ENCODE data around the gene VTI1A.

DNA sequence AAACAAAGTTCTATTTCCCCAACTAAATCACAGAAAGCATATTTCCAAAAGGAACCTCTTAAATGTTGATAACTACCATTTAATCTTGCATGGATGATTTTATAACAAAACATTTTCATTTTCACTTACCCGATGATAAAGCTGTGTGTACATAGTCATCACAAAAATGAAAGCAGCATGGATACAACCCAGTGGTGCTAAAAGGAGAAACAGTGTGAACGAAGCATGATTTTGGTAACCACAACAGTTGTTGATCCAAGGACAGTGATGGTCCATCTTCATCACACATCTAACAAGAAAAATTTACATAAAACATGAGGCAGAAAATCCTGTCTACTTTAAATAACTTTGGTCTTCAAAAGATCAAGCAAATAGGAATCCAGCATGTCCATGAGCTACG is 5.0 kb upstream of the VTI1A start:
- no peak for TF ChIP-seq POLR2AphosphoS5 (IDR thresholded peaks at IDR 0.05; ENCODE audit: low read depth, low read length)
- TF ChIP-seq POLR2A (IDR thresholded peaks at IDR 0.05; ENCODE audit: low read depth, low read length): no peak

Data from GM12892 (cell line).